HL-60 (cell line): ENCODE data around the gene PCDHA7.
"Not testable (repeated sequence)": the region's sequence is repeated elsewhere in the genome, so short reads cannot be mapped to it uniquely, and the experiment has no call there.

Source experiments
- DNase-seq, 2 experiments: peaks; one replicate each; pipeline ENCODE4 v3.0.0-alpha.2; 2010 to 2020; ENCODE audit warnings: low read depth in 1 of 2, low spot score in 1 of 2
- H3K27ac ChIP-seq: fragments of 250-450 bp; sonication (Bioruptor Pico); replicated peaks from 2 replicates; pipeline ENCODE4 v1.5.1; 2020; ENCODE audit warnings: mild to moderate bottlenecking, moderate library complexity
- H3K27me3 ChIP-seq: fragments of 250-450 bp; sonication (Bioruptor Pico); 2 replicates; pipeline ENCODE4 v1.5.1; 2021; ENCODE audit warnings: mild to moderate bottlenecking, moderate library complexity; ENCODE audit not compliant: insufficient read depth, poor library complexity, severe bottlenecking
- H3K4me3 ChIP-seq: replicated peaks from 2 replicates; pipeline ENCODE4 v1.5.1; 2011; ENCODE audit warnings: mild to moderate bottlenecking, control low read depth, low read length; ENCODE audit not compliant: insufficient read depth
- CTCF ChIP-seq: IDR thresholded peaks from one replicate; pipeline ENCODE4 v1.5.1; 2011; ENCODE audit warnings: low read length, control low read depth, inconsistent platforms; ENCODE audit not compliant: insufficient read depth
- GABPA ChIP-seq: IDR thresholded peaks from 2 replicates; pipeline ENCODE4 v1.6.1; 2012; ENCODE audit warnings: low read depth
- POLR2AphosphoS5 ChIP-seq: IDR thresholded peaks from 2 replicates; pipeline ENCODE4 v1.6.1; 2012; ENCODE audit warnings: low read depth
- REST ChIP-seq: IDR thresholded peaks from 2 replicates; pipeline ENCODE4 v1.6.1; 2012; ENCODE audit warnings: low read depth; ENCODE audit not compliant: insufficient replicate concordance
- SPI1 ChIP-seq: IDR thresholded peaks from 2 replicates; pipeline ENCODE4 v1.6.1; 2012; ENCODE audit warnings: low read depth, mild to moderate bottlenecking, borderline replicate concordance

Gene PCDHA7

GRCh38 chr5:140823475-140823874 is 10.6 kb upstream of the PCDHA7 start:
- no peak overlapping the region for H3K27ac ChIP-seq
- no peak for DNase-seq
- H3K4me3 ChIP-seq: no peak overlapping the region
- TF ChIP-seq SPI1 (no peak), GABPA (no peak), REST (no peak), POLR2AphosphoS5 (no peak), CTCF (no peak)
- peaks cover 5% of the 10 kb centered on the region for H3K27me3 ChIP-seq

- TF ChIP-seq CTCF: no peak
- no peak for TF ChIP-seq SPI1
- no peak for TF ChIP-seq GABPA
- TF ChIP-seq POLR2AphosphoS5: no peak
- no peak for TF ChIP-seq REST
- no peak for DNase-seq
- Histone ChIP-seq H3K27me3 (peaks cover 5% of the 10 kb centered on the region), H3K4me3 (no peak within 1 kb of the TSS), H3K27ac (no peak within 1 kb of the TSS)
These were observed 6.2 kb upstream of the PCDHA7 start, which contains the start of gene PCDHA6 for GRCh38 chr5:140827704-140828361. Gene PCDHA6 (plus strand): TSS chr5:140827960. CDS start chr5:140828092, 132 bp downstream.

- H3K27me3 ChIP-seq: peaks cover 5% of the 10 kb centered on the region
- no peak for DNase-seq
- no peak overlapping the region for H3K4me3 ChIP-seq
- H3K27ac ChIP-seq: no peak overlapping the region
- no peak for TF ChIP-seq REST
- TF ChIP-seq CTCF: no peak
- no peak for TF ChIP-seq SPI1
- TF ChIP-seq POLR2AphosphoS5: no peak
- TF ChIP-seq GABPA: no peak
These were observed 5.7 kb upstream of the PCDHA7 start for GRCh38 chr5:140828362-140828737.

- not testable (repeated sequence) for H3K27ac ChIP-seq, H3K4me3 ChIP-seq, DNase-seq, H3K27me3 ChIP-seq
These were observed 4.3 kb upstream of the PCDHA7 start for GRCh38 chr5:140829511-140830501.

GRCh38 chr5:140834439-140835008 is 455 bp downstream of the PCDHA7 start:
- H3K4me3 ChIP-seq: not testable (repeated sequence)

More at GRCh38 chr5:140834439-140835008, 455 bp downstream of the PCDHA7 start:
- H3K27me3 ChIP-seq, H3K27ac ChIP-seq, DNase-seq: not testable (repeated sequence)
